Astrocyte (in vitro differentiated cells and primary cell): ENCODE data around the gene LRMDA.

Source experiments
- CTCF ChIP-seq: IDR thresholded peaks from 2 replicates; pipeline ENCODE4 v1.5.1; 2011; ENCODE audit warnings: low read depth, mild to moderate bottlenecking, inconsistent platforms, low read length, moderate library complexity; ENCODE audit not compliant: insufficient read depth
- EZH2 ChIP-seq: IDR thresholded peaks from 2 replicates; pipeline ENCODE4 v1.6.1; 2012; ENCODE audit warnings: mild to moderate bottlenecking, low read length, inconsistent platforms; ENCODE audit not compliant: insufficient read depth

DNA sequence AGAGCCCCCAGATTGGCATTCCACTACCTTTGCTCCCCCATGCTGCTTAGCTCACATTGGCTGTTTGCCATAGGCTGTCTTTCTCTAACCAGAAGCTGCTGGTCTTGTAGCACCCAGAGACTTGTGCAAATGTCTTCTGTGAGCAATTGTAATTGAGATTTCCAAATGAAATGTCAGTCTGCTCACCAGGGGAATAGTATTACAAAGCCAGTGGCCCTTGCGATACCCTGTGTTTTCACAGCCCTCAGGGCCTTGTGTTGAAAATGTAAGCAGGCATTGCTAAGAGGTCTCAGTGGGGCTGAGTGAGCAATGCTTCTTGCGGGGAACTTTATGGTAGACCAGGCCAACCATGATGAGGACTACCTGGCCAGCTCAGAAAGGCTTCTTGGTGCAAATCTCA, 746.5 kb downstream of the LRMDA start:
- TF ChIP-seq EZH2 (no peak), CTCF (no peak)
